ENCODE measurements around the gene CTIF.
"Not testable (repeated sequence)": the region's sequence is repeated elsewhere in the genome, so short reads cannot be mapped to it uniquely, and the experiment has no call there.

DNA sequence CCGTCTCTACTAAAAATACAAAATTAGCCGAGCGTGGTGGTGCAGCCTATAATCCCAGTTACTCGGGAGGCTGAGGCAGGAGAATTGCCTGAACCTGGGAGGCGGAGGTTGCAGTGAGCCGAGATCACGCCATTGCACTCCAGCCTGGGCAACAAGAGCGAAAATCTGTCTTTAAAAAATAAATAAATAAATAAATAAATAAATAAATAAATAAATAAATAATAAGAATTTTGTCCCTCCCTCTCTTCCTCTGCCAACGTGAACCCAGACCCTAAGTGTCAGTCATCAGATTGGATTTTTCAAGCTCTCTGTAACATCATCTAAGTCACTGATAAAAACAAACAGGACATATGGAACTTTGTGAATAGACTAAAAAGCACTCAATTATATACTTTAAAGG, 178.4 kb downstream of the CTIF start:
- not testable (repeated sequence) for TF ChIP-seq CTCF, POLR2A (IDR thresholded peaks at IDR 0.05)
